WTC11 (cell line): ENCODE measurements around the gene MTF1. TPM values are rescaled to one million over a fixed set of nuclear protein-coding genes. Genes with fewer than 3 reads are reported as not detected.

Experiments used
- ATAC-seq: fragments of 200-7000 bp; cut with Tn5 transposase; 2 replicates; pipeline ENCODE4 v1.10.0; 2021; ENCODE audit warnings: mild to moderate bottlenecking, moderate library complexity
- CTCF ChIA-PET: fragments of 300-600 bp; sonication (Branson Sonifier 250); formaldehyde crosslinking; loops from one replicate; lab custom pipeline; 2021; ENCODE audit warnings: antibody characterized with exemption; lab: Charles Lee
- POLR2A ChIA-PET: fragments of 350-600 bp; sonication (Branson Sonifier 250); formaldehyde crosslinking; loops from one replicate; lab custom pipeline; 2021; ENCODE audit warnings: antibody characterized with exemption; lab: Charles Lee
- DNase-seq: peaks from one replicate; pipeline ENCODE4 v3.0.0; 2021; ENCODE audit warnings: low spot score
- H3K27ac Mint-ChIP-seq: 2 replicates; pipeline ENCODE4 v1.8.0; 2021; ENCODE audit warnings: mixed read lengths
- H3K27me3 Mint-ChIP-seq: 2 replicates; pipeline ENCODE4 v1.8.0; 2021; ENCODE audit warnings: low read depth, mild to moderate bottlenecking, moderate library complexity, mixed read lengths
- H3K36me3 Mint-ChIP-seq: 2 replicates; pipeline ENCODE4 v1.8.0; 2021; ENCODE audit warnings: mixed read lengths
- H3K4me1 Mint-ChIP-seq: 2 replicates; pipeline ENCODE4 v1.8.0; 2022; ENCODE audit warnings: mixed read lengths
- H3K4me3 Mint-ChIP-seq: 2 replicates; pipeline ENCODE4 v1.8.0; 2021; ENCODE audit warnings: mild to moderate bottlenecking, moderate library complexity, mixed read lengths
- H3K9me3 Mint-ChIP-seq: 2 replicates; pipeline ENCODE4 v1.8.0; 2021; ENCODE audit warnings: mixed read lengths
- AR ChIP-seq: fragments of 250-450 bp; sonication (Bioruptor Pico); IDR thresholded peaks from 2 replicates; pipeline ENCODE4 v1.9.0; 2021; ENCODE audit warnings: mild to moderate bottlenecking
- ARID4B ChIP-seq: sonication (generic); formaldehyde crosslinking; IDR thresholded peaks from 2 replicates; pipeline ENCODE4 v1.8.0; 2023; ENCODE audit warnings: missing genetic modification reagents, mild to moderate bottlenecking, borderline replicate concordance
- ATF1 ChIP-seq: sonication (generic); formaldehyde crosslinking; IDR thresholded peaks from 2 replicates; pipeline ENCODE4 v1.8.1; 2023; ENCODE audit warnings: mild to moderate bottlenecking, moderate library complexity, missing genetic modification reagents
- CREB1 ChIP-seq: sonication (generic); formaldehyde crosslinking; IDR thresholded peaks from 2 replicates; pipeline ENCODE4 v1.8.0; 2023; ENCODE audit warnings: mild to moderate bottlenecking, missing genetic modification reagents
- CREM ChIP-seq: sonication (generic); formaldehyde crosslinking; IDR thresholded peaks from 2 replicates; pipeline ENCODE4 v1.8.1; 2022; ENCODE audit warnings: mild to moderate bottlenecking, missing genetic modification reagents, moderate library complexity
- ESRRA ChIP-seq: sonication (generic); formaldehyde crosslinking; IDR thresholded peaks from 2 replicates; pipeline ENCODE4 v1.8.1; 2022; ENCODE audit warnings: mild to moderate bottlenecking, missing genetic modification reagents, borderline replicate concordance
- ETV6 ChIP-seq: sonication (generic); formaldehyde crosslinking; IDR thresholded peaks from 2 replicates; pipeline ENCODE4 v1.8.1; 2022; ENCODE audit warnings: mild to moderate bottlenecking, missing genetic modification reagents
- GRHL2 ChIP-seq: fragments of 250-450 bp; sonication (Bioruptor Pico); IDR thresholded peaks from 2 replicates; pipeline ENCODE4 v1.8.0; 2022; ENCODE audit warnings: mild to moderate bottlenecking, moderate library complexity; ENCODE audit not compliant: insufficient replicate concordance, severe bottlenecking
- JAZF1 ChIP-seq: fragments of 250-450 bp; sonication (Bioruptor Pico); IDR thresholded peaks from 2 replicates; pipeline ENCODE4 v1.9.0; 2021; ENCODE audit warnings: moderate library complexity, mild to moderate bottlenecking, inconsistent platforms
- KAT7 ChIP-seq: sonication (generic); formaldehyde crosslinking; IDR thresholded peaks from 2 replicates; pipeline ENCODE4 v1.8.1; 2023; ENCODE audit warnings: missing genetic modification reagents, mild to moderate bottlenecking, borderline replicate concordance
- MYBL2 ChIP-seq: sonication (generic); formaldehyde crosslinking; IDR thresholded peaks from 2 replicates; pipeline ENCODE4 v1.8.1; 2023; ENCODE audit warnings: mild to moderate bottlenecking, moderate library complexity, missing genetic modification reagents
- NR1H2 ChIP-seq: sonication (generic); formaldehyde crosslinking; IDR thresholded peaks from 2 replicates; pipeline ENCODE4 v1.9.0; 2021; ENCODE audit warnings: mild to moderate bottlenecking, moderate library complexity, missing genetic modification reagents
- ZMAT4 ChIP-seq: fragments of 250-450 bp; sonication (Bioruptor Pico); IDR thresholded peaks from 2 replicates; pipeline ENCODE4 v1.9.0; 2021; ENCODE audit warnings: mild to moderate bottlenecking
- ZNF121 ChIP-seq: sonication (generic); formaldehyde crosslinking; IDR thresholded peaks from 2 replicates; pipeline ENCODE4 v1.8.0; 2023; ENCODE audit warnings: missing genetic modification reagents
- ZNF281 ChIP-seq: sonication (generic); formaldehyde crosslinking; IDR thresholded peaks from 2 replicates; pipeline ENCODE4 v1.8.0; 2023; ENCODE audit warnings: mild to moderate bottlenecking, missing genetic modification reagents
- ZNF425 ChIP-seq: fragments of 250-450 bp; sonication (Bioruptor Pico); conservative IDR thresholded peaks from 2 replicates; pipeline ENCODE4 v1.9.0; 2021; ENCODE audit warnings: mild to moderate bottlenecking
- ZNF532 ChIP-seq: fragments of 250-450 bp; sonication (Bioruptor Pico); IDR thresholded peaks from 2 replicates; pipeline ENCODE4 v1.9.0; 2021; ENCODE audit warnings: mild to moderate bottlenecking, borderline replicate concordance
- total RNA-seq: library from RNA; stranded (reverse); gene quantifications from 3 replicates; pipeline ENCODE4 v1.2.3, GENCODE V29; 2021

Gene MTF1
- total RNA-seq, 1 experiment from 2014 or later = 12.2 TPM

GRCh38 chr1:37845049-37845646 lies 14.2 kb downstream of the MTF1 start:
- no peak for DNase-seq
- H3K4me3 Mint-ChIP-seq = no peak overlapping the region
- H3K27me3 Mint-ChIP-seq = no peaks in the 10 kb centered on the region
- ChIA-PET POLR2A (interaction anchor here (0.6 kb wide), 1 partner anchor 1132 kb away, joined by 4 read pairs; no protein-coding TSS in a partner anchor), CTCF (interaction anchor here (1.3 kb wide), 1 partner anchor 14 kb away, joined by 8 read pairs; the partner anchor contains the start of gene MTF1)
- H3K4me1 Mint-ChIP-seq = no peaks in the 10 kb centered on the region
- H3K36me3 Mint-ChIP-seq = no peaks in the 10 kb centered on the region
- H3K27ac Mint-ChIP-seq = no peak overlapping the region
- no peaks in the 10 kb centered on the region for H3K9me3 Mint-ChIP-seq
- TF ChIP-seq ZNF121 = no peak
- TF ChIP-seq CREB1 (CRISPR knock-in tag) = no peak
- no peak for TF ChIP-seq ESRRA (CRISPR knock-in tag)
- no peak for TF ChIP-seq ZNF425 (CRISPR knock-in tag)
- TF ChIP-seq AR (CRISPR knock-in tag) = no peak
- TF ChIP-seq ZNF532 (CRISPR knock-in tag) = no peak
- no peak for TF ChIP-seq KAT7
- TF ChIP-seq ATF1 = no peak
- no peak for ATAC-seq

- H3K27me3 Mint-ChIP-seq = no peaks in the 10 kb centered on the region
- no peaks in the 10 kb centered on the region for H3K4me1 Mint-ChIP-seq
- no peaks in the 10 kb centered on the region for H3K9me3 Mint-ChIP-seq
- ChIA-PET POLR2A (interaction anchor here (0.6 kb wide), 1 partner anchor 1133 kb away, joined by 4 read pairs; no protein-coding TSS in a partner anchor), CTCF (interaction anchor here (1.3 kb wide), 1 partner anchor 15 kb away, joined by 8 read pairs; the partner anchor contains the start of gene MTF1)
- H3K27ac Mint-ChIP-seq = no peak overlapping the region
- ATAC-seq (no peak), DNase-seq (no peak)
- no peak overlapping the region for H3K4me3 Mint-ChIP-seq
- H3K36me3 Mint-ChIP-seq = peaks cover 5% of the 10 kb centered on the region
- no peak for TF ChIP-seq JAZF1
- TF ChIP-seq ZNF281 = no peak
- no peak for TF ChIP-seq ARID4B (CRISPR knock-in tag)
- TF ChIP-seq CREM (CRISPR knock-in tag) = no peak
- no peak for TF ChIP-seq ETV6
- TF ChIP-seq MYBL2 = no peak
- no peak for TF ChIP-seq NR1H2
- no peak for TF ChIP-seq ZMAT4 (CRISPR knock-in tag)
- no peak for TF ChIP-seq GRHL2 (CRISPR knock-in tag)
Observed at GRCh38 chr1:37844536-37844935, 14.9 kb downstream of the MTF1 start.
